GM18868 (cell line): ENCODE measurements around the gene USP24.

Experiments used
- ATAC-seq: cut with Tn5 transposase; IDR thresholded peaks from one replicate; pipeline ENCODE4 v1.9.1; 2021; ENCODE audit warnings: mild to moderate bottlenecking, moderate library complexity; ENCODE audit not compliant: unreplicated experiment

USP24 gene

DNA sequence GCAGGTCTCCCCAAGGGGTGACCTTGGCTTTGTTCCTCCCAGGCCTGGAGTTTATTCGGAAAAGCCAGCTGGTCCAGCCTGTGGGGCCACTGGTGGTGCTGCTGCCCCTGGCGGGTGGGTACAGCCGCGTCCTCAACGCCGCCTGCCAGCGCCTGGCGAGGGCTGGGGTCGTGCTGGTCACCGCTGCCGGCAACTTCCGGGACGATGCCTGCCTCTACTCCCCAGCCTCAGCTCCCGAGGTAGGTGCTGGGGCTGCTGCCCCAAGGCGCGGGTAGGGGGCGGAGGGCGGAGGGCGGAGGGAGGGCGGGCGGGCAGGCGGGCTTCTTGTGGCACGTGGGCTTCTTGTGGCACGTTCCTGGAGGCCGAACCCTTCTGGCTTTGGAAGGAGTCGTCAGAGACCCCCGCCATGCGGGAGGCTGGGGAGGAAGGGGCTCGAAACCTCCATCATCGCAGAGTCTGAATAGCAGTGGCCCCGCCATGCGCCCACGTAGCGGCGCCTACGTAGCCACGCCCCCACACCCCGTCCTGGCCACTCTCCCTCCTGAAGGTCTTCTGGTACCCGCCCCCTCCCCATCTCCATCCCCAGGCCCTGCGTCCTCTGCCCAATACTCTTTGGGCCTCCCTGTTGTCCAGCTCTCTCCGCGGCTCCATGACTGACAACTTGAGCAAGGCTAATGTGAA, 159.1 kb downstream of the USP24 start:
- no peak for ATAC-seq

- ATAC-seq, result no peak
Measured at GRCh38 chr1:55055084-55055882, 159.9 kb downstream of the USP24 start.

- no peak for ATAC-seq
Measured at GRCh38 chr1:55054396-55054795, 160.8 kb downstream of the USP24 start.

GRCh38 chr1:55053265-55053954, 161.8 kb downstream of the USP24 start:
- ATAC-seq, result no peak

DNA sequence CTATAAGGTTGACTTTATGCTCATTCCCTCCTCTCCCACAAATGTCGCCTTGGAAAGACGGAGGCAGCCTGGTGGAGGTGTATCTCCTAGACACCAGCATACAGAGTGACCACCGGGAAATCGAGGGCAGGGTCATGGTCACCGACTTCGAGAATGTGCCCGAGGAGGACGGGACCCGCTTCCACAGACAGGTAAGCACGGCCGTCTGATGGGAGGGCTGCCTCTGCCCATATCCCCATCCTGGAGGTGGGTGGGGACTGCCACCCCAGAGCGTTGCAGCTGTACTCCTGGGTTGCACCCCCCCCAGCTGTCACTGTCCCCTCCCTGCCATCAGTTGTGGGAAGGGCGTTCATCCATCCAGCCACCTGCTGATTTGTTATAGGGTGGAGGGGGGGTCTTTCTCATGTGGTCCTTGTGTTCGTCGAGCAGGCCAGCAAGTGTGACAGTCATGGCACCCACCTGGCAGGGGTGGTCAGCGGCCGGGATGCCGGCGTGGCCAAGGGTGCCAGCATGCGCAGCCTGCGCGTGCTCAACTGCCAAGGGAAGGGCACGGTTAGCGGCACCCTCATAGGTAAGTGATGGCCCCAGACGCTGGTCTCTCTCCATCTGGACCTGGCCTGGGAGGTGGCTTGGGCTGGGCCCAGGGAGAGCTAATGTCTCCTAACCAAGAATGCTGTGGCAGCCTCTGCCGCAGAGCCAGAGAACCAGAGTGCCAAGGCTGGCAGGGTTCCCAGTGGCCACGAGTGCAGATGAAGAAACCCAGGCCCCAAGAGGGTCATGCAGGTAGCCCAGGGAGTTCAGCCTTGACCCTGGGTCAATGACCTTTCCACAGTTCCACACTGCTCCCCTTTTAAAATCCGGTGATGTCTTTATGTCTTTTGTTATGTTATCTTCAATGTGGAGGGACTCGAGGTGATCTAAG, 162.7 kb downstream of the USP24 start:
- no peak for ATAC-seq

- no peak for ATAC-seq
Measured at GRCh38 chr1:55051621-55052020, 163.5 kb downstream of the USP24 start.

- no peak for ATAC-seq
Measured at GRCh38 chr1:55051169-55051568, 164.0 kb downstream of the USP24 start.

DNA sequence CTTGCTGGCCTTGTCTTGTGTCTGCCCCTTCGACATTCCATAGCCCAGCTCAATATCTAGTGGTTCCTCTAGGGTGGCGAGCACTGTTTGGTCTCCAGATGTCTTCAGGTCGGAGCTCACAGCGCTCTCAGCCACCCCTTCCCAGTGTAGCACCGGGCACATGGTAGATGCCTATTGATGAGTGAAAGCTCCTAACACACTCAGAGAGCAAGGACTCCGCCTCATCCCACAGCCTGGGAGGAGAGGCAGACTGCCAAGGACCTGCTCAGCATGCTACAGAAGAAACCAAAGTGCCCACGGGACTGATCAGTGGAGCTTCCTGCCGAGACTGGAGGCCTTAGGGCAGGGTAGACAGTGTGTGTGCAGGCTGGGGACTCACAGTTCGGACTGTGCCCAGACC, 164.9 kb downstream of the USP24 start:
- no peak for ATAC-seq

DNA sequence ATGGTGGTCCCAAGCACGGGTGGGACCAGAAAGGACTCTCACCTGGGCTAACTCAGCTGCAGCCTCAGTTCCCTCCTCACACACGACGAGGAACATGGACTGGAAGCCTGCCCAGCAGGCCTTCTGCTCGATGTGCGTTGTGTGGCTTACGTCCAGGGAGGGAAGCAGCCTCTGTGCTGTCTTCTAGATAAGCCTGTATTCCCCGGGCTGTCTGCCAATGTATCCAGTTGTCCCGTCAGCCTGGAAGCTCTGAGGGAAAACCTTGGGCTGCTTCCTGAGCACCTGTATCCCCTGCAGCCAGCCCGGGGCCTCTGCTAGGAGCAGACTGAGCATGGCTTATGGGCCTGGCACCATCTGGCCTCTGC, 165.3 kb downstream of the USP24 start:
- ATAC-seq, result no peak

DNA sequence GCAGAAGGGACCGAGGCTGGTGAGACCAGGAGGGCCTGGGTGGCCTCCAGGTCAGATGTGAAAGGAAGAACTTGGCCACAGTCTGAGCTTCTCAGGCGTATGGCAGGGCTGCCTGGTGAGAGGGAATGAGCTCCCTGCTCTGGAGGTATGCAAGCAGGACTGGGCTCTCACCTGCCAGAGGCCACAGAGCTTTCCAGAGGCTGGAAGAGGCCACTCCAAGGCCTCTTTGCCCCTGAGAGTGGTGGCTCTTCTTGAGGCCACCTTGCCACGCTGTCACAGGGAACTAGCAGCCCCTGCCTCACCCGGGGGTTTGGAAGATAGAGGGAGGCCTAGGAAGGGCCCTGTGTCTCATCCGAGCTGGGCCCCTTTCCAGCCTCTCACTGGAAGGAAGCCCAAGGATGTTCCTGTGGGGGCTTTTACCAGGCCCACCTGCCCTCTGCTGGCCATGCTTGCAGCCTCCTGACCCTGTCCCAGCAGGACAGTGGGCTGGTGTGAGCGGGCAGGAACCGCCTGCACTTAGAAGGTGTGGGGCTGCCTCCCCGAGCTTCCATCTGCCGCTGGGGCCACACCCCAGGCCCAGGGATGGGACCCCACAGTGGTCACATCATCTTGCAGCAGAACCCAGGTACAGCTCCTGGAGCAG, 165.8 kb downstream of the USP24 start:
- no peak for ATAC-seq

- no peak for ATAC-seq
Measured at GRCh38 chr1:55048453-55049270, 166.5 kb downstream of the USP24 start.

- no peak for ATAC-seq
Measured at GRCh38 chr1:55047611-55048010, 167.6 kb downstream of the USP24 start.

- ATAC-seq, result no peak
Measured at GRCh38 chr1:55046871-55047270, 168.3 kb downstream of the USP24 start.

- no peak for ATAC-seq
Measured at GRCh38 chr1:55045430-55045829, 169.7 kb downstream of the USP24 start.

- ATAC-seq, result no peak
Measured at GRCh38 chr1:55044617-55045397, 170.4 kb downstream of the USP24 start.

DNA sequence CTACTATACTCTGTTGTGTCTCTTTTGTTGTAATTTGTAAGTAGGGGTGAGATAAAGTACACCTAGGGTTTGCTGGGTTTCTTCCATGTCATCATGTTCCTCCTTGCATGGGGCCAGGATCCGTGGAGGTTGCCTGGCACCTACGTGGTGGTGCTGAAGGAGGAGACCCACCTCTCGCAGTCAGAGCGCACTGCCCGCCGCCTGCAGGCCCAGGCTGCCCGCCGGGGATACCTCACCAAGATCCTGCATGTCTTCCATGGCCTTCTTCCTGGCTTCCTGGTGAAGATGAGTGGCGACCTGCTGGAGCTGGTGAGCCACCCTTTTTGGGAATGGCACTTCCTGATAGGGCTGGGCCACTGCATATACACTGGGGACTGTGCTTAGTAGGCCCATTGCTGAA, 171.4 kb downstream of the USP24 start:
- no peak for ATAC-seq

GRCh38 chr1:55043011-55043410, 172.2 kb downstream of the USP24 start:
- no peak for ATAC-seq

DNA sequence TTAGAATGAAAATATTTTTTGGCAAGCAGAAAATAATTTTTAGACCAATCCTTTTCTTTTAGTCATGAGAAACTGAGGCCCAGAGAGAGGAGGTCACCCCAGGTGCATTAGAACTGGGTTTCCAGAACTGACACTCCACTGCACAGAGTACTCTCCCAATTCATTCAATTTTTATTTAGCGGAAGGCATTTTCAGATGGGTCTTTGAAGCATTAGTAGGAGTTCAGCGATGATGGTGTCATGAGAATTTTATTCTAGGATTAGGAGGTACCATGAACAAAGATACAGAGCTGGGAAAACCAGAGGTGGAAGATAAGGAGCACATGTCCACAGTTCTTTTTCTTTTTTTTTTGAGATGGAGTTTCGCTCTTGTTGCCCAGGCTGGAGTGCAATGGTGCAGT, 173.6 kb downstream of the USP24 start:
- no peak for ATAC-seq
